Measurements from ENCODE around the gene NPC2. TPM values are rescaled to one million over a fixed set of nuclear protein-coding genes. Genes with fewer than 3 reads are reported as not detected.
A peak's percentile ranks its signal among the peaks of the same experiment; 100 is the strongest.

The NPC2 gene
- total RNA-seq, 1 donor from 2014 or later = 178 TPM

DNA sequence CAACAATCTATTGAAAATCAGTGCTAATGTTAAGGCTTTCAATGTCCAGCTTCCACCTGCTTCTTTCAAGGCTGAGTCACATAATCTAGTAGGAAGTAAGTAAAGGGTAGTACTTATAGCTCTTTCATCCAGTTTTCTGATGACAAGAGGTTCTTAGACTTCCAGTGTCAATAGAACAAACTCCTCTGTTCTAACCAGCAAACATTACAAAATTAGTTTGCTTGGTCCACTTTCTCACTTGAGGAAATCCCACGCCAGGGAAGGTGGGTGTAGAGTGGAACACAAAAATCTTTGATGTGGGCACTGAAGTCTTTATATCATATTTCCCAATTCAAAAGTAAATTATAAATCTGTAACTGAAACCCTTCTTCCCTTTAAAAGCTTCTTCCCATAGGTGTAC lies 2.6 kb downstream of the NPC2 start:
- H3K27ac Mint-ChIP-seq = no peak overlapping the region
- no peak for TF ChIP-seq CTCF (IDR thresholded peaks at IDR 0.05; ENCODE audit: unreplicated experiment)
- peaks cover 45% of the 10 kb centered on the region for H3K4me1 Mint-ChIP-seq
- H3K27me3 Mint-ChIP-seq (ENCODE audit: low read depth) = no peaks in the 10 kb centered on the region
- no peaks in the 10 kb centered on the region for H3K36me3 Mint-ChIP-seq
- DNase-seq (ENCODE audit: low spot score in 2 of 2, unreplicated experiment in 2 of 2) = no peak
- H3K9me3 Mint-ChIP-seq = no peaks in the 10 kb centered on the region
- H3K4me3 Mint-ChIP-seq = no peak overlapping the region

DNA sequence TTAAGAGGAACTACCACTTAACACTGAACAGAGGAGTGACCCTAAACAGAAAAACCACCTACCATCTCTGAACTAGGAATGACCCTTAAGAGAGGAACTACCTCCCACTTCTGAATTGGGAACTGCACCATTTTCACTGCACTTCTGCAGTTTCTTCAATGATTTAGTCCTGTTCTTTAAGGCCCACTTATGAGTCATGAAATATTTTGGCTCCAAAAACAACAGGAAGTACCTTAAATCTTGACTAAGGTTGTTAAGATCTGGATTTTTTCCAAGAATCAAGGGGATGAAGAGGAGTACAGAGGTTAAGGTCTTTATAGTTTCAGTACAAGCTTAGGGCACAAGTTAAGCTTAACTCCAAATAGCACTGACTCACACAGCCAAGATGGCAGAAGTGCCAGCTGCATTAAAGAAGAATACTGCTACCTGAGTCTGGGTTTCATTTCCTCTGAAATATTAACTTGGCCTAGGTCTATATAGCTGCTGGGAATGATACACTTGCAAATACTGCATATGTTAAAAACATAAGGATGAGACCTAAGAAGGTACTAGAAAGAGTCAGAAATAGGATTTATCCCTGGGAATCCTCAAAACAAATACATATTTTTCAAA lies 4.2 kb downstream of the NPC2 start:
- no peak for TF ChIP-seq CTCF (IDR thresholded peaks at IDR 0.05; ENCODE audit: unreplicated experiment)
- Mint-ChIP-seq H3K36me3 (peaks cover 6% of the 10 kb centered on the region), H3K4me1 (peaks cover 32% of the 10 kb centered on the region), H3K27ac (peak overlapping the region; percentile 75), H3K27me3 (ENCODE audit: low read depth) (no peaks in the 10 kb centered on the region), H3K9me3 (no peaks in the 10 kb centered on the region), H3K4me3 (no peak overlapping the region)
- no peak for DNase-seq (ENCODE audit: low spot score in 2 of 2, unreplicated experiment in 2 of 2)

DNA sequence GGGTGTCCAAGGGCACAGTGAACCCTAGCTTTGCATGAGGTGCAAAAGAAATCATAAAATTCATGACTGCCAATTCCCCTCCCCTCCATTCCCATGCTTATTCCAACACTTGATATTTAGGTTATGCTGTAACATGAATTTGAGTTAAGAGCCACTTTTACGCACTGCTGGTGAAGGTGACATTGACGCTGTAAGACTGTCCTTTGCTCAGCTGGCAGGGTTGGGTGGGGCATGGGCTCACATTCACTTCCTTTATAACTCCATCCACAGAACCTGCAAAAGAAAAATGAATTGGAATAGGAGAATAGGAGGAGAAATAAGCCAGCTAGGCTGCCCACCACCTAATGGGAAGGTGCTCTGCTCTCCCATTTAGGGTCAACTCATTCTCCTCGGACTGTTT lies 6.9 kb downstream of the NPC2 start:
- no peaks in the 10 kb centered on the region for H3K9me3 Mint-ChIP-seq
- no peak overlapping the region for H3K27ac Mint-ChIP-seq
- peaks cover 6% of the 10 kb centered on the region for H3K36me3 Mint-ChIP-seq
- H3K4me1 Mint-ChIP-seq = peaks cover 32% of the 10 kb centered on the region
- no peak for DNase-seq (ENCODE audit: low spot score in 2 of 2, unreplicated experiment in 2 of 2)
- H3K4me3 Mint-ChIP-seq = no peak overlapping the region
- H3K27me3 Mint-ChIP-seq (ENCODE audit: low read depth) = no peaks in the 10 kb centered on the region
- no peak for TF ChIP-seq CTCF (IDR thresholded peaks at IDR 0.05; ENCODE audit: unreplicated experiment)

GRCh38 chr14:74483321-74483720 lies 9.8 kb downstream of the NPC2 start:
- no peak for DNase-seq (ENCODE audit: low spot score in 2 of 2, unreplicated experiment in 2 of 2)
- TF ChIP-seq CTCF (IDR thresholded peaks at IDR 0.05; ENCODE audit: unreplicated experiment) = no peak
- no peaks in the 10 kb centered on the region for H3K9me3 Mint-ChIP-seq
- H3K27ac Mint-ChIP-seq = no peak overlapping the region
- peaks cover 14% of the 10 kb centered on the region for H3K4me1 Mint-ChIP-seq
- no peaks in the 10 kb centered on the region for H3K27me3 Mint-ChIP-seq (ENCODE audit: low read depth)
- H3K36me3 Mint-ChIP-seq = peaks cover 18% of the 10 kb centered on the region
- no peak overlapping the region for H3K4me3 Mint-ChIP-seq

- peaks cover 8% of the 10 kb centered on the region for H3K4me1 Mint-ChIP-seq
- peaks cover 18% of the 10 kb centered on the region for H3K36me3 Mint-ChIP-seq
- no peak overlapping the region for H3K27ac Mint-ChIP-seq
Measured at GRCh38 chr14:74482571-74482970, 10.5 kb downstream of the NPC2 start.

More at GRCh38 chr14:74482571-74482970, 10.5 kb downstream of the NPC2 start:
- no peak overlapping the region for H3K4me3 Mint-ChIP-seq
- no peaks in the 10 kb centered on the region for H3K9me3 Mint-ChIP-seq
- no peak for TF ChIP-seq CTCF (IDR thresholded peaks at IDR 0.05; ENCODE audit: unreplicated experiment)
- no peaks in the 10 kb centered on the region for H3K27me3 Mint-ChIP-seq (ENCODE audit: low read depth)
- no peak for DNase-seq (ENCODE audit: low spot score in 2 of 2, unreplicated experiment in 2 of 2)

Measured in mesothelial cell of epicardium (in vitro differentiated cells).